GM19455 (cell line): ENCODE data around the gene TCHH.

ENCODE experiments used
- ATAC-seq: cut with Tn5 transposase; IDR thresholded peaks from one replicate; pipeline ENCODE4 v1.9.1; 2021; ENCODE audit not compliant: unreplicated experiment

TCHH gene

DNA sequence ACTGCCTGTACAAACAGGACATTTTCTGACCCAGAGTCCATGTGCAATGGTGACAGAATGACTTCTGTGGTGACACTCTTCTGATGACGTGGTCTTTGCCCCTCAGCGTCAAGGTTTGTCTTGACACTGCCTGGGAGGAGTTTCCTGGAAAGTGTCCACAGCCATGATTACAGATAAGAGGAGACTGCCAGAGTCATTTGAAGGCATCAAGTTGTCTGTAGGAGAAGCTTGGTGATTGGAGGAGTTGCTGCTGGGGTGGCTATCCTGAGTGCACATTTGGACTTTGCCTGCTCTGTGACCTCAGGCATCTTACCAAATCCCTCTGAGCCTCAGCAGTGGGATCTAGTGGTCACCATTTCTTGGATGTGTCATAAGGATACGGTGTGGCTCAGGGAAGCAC is 44.1 kb downstream of the TCHH start:
- no peak for ATAC-seq

DNA sequence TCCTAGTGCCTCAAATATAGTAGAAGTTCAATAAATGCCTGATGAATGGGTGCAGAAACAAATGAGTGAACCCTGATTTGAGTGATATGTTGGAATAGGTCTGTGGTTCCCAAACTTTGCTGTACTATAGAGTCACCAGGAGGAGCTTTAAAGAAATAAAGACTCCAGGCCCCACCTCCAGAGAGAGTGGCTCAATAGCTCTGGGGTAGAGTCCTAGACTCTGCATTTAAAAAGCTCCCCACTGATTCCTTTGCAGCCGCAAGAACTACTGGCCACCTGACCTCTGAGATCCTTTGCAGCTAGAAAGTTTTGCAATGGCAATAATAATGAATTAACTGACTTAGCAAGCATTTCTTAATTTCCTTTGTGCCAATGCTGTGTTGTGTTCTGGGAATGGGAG is 47.3 kb downstream of the TCHH start:
- no peak for ATAC-seq

DNA sequence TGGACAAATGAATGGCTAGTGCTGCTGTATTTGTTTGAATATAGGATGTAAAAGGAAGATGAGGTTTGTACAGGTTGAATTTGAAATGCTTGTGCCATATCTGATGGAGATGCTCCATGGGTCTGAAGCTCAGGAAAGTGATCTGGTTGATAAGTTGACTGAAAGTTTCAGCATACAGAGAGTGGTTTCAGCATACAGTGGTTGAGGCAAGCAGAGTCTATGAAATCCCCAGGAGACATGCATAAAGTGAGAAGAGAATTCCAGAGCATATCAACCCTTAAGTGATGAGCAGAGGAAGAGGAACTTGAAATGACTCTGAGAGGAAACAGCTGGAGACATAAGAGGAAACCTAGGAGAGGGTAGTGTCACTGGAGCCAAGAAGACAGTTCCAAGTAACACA is 48.1 kb downstream of the TCHH start:
- no peak for ATAC-seq

DNA sequence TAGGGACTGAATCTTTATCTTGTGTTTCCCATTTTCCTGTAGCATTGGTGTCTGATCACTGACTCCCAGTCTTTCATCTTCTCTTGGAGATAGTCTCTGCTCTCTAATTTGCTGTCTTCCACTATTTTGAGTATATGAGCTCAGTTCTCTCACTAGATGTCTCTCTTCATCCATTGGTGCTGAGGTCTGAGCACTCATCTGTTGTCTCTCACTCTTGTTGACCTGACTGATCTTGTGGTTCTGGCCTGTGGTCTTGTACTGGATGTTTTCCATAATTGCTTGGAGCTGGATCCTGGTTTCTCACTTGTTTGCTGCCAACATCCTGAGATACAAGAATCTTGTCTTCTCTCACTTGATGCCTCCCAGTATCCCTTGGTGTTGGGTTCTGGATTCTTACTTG is 53.3 kb downstream of the TCHH start:
- no peak for ATAC-seq
